Stomach (tissue), 9 donors: Measurements from ENCODE around the gene GLRA3. TPM values are rescaled to one million over a fixed set of nuclear protein-coding genes. Genes with fewer than 3 reads are reported as not detected.

Source experiments
- DNase-seq, 2 donors: peaks; one replicate each; pipeline versions ENCODE4 v3.0.0 to v3.0.0-alpha.2; 2013 to 2019
- H3K27ac ChIP-seq, 5 donors: fragments of 200-600 bp in 4 of 5; sonication (generic) in 4 of 5; one replicate each; pipeline ENCODE4 v1.5.1; 2013 to 2019; ENCODE audit warnings: mild to moderate bottlenecking in 1 of 5, moderate library complexity in 1 of 5
- H3K27me3 ChIP-seq, 3 donors: fragments of 200-600 bp; sonication (generic); one replicate each; pipeline ENCODE4 v1.5.1; 2017 to 2019; ENCODE audit warnings: mixed run types in 1 of 3
- H3K36me3 ChIP-seq, 4 donors: fragments of 200-600 bp; sonication (generic); 1 replicate in 3 of 4; 2 replicates in 1 of 4; pipeline ENCODE4 v1.5.1; 2016 to 2019
- H3K4me1 ChIP-seq, 4 donors: fragments of 200-600 bp; sonication (generic); one replicate each; pipeline ENCODE4 v1.5.1; 2016 to 2019
- H3K4me3 ChIP-seq, 4 donors: fragments of 200-600 bp; sonication (generic) in 3 of 4; one replicate each; pipeline ENCODE4 v1.5.1; 2016 to 2019; ENCODE audit warnings: mild to moderate bottlenecking in 1 of 4
- H3K9me3 ChIP-seq, 4 donors: fragments of 200-600 bp; sonication (generic); one replicate each; pipeline ENCODE4 v1.5.1; 2016 to 2019
- CTCF ChIP-seq, 7 experiments: fragments of 450-650 bp in 4 of 7; fragments of 200-600 bp in 3 of 7; sonication (generic) in 3 of 7; IDR thresholded peaks; one replicate each; pipeline ENCODE4 v1.5.1; 2016 to 2019; ENCODE audit warnings: antibody characterized with exemption in 7 of 7, control low read depth in 2 of 7, mild to moderate bottlenecking in 1 of 7
- EP300 ChIP-seq: sonication (generic); formaldehyde crosslinking; IDR thresholded peaks from one replicate; pipeline ENCODE4 v1.6.1; 2017; ENCODE audit warnings: antibody characterized with exemption
- POLR2A ChIP-seq, 4 donors: fragments of 450-650 bp; IDR thresholded peaks; one replicate each; pipeline ENCODE4 v1.6.1; 2016; ENCODE audit warnings: antibody characterized with exemption in 4 of 4, control low read depth in 2 of 4, mild to moderate bottlenecking in 1 of 4, moderate library complexity in 1 of 4
- POLR2AphosphoS5 ChIP-seq, 3 donors: sonication (generic); formaldehyde crosslinking; IDR thresholded peaks; one replicate each; pipeline ENCODE4 v1.6.1; 2016; ENCODE audit warnings: antibody characterized with exemption in 3 of 3
- WGBS, 5 donors: extraction: QIAGEN DNeasy Blood & Tissue Kit in 3 of 5; methylation state at CpG; one replicate each; pipeline versions ENCODE4 v1.1.5 to v1.1.7; 2013 to 2018; 5-methylcytosine and 5-hydroxymethylcytosine counted together
- intact Hi-C: fragments of 100-400 bp; cut with DNase I; formaldehyde crosslinking; loops from one replicate; pipeline ENCODE4 v1.15.1; 2023; ENCODE audit warnings: low total_unique reads
- polyA plus RNA-seq, 3 donors: library from polyadenylated mRNA; stranded (reverse); fragments of 200-250 nt; gene quantifications; one replicate each; pipeline ENCODE4 v1.2.3, GENCODE V29; 2013
- total RNA-seq, 5 donors: library from RNA; depleted of rRNA; stranded (reverse); fragments of >200 nt; gene quantifications; one replicate each; pipeline versions ENCODE4 v1.1.0 to v1.2.3, GENCODE V29; 2014 to 2016
- donor health status: healthy with polysubstance abuse.
- donor health status: Bipolar disorder and iron deficiency.
- donor health status: healthy.

The GLRA3 gene
- total and polyA plus RNA-seq, 8 donors = 0.06 to 0.18 TPM; not detected in 6

DNA sequence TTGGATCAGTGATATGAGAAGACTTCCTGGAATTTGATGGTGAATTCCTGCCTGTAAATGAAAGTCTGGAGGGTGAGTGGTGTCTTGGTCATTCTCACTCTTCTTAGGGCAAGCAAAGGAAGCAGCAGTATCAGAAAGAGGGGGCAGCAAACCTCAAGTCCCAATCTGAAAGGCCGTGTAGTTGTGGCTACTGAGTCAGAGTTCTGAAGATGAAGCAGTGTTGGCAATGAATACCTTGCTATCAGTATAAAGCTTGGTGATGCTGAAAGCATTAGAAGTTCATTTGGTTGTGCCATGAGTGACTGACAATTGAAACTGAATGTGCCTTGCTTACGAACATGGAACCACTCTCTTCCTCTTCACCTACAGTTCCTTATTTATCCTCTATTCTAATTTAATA is 35.0 kb upstream of the GLRA3 start:
- no peak overlapping the region for H3K27ac ChIP-seq
- H3K4me3 ChIP-seq = no peak overlapping the region
- no peaks in the 10 kb centered on the region for H3K27me3 ChIP-seq
- no peak for DNase-seq
- intact Hi-C loops = no loop called here
- H3K9me3 ChIP-seq = no peaks in the 10 kb centered on the region
- TF ChIP-seq EP300 (no peak), POLR2A (IDR thresholded peaks at IDR 0.05) (no peak), POLR2AphosphoS5 (IDR thresholded peaks at IDR 0.05) (no peak), CTCF (IDR thresholded peaks at IDR 0.05) (no peak)
- WGBS, 5 donors = 79 to 86% (median 85%) methylated on average over 2 of the region's 2 CpGs
- no peaks in the 10 kb centered on the region for H3K4me1 ChIP-seq
- H3K36me3 ChIP-seq = no peaks in the 10 kb centered on the region

DNA sequence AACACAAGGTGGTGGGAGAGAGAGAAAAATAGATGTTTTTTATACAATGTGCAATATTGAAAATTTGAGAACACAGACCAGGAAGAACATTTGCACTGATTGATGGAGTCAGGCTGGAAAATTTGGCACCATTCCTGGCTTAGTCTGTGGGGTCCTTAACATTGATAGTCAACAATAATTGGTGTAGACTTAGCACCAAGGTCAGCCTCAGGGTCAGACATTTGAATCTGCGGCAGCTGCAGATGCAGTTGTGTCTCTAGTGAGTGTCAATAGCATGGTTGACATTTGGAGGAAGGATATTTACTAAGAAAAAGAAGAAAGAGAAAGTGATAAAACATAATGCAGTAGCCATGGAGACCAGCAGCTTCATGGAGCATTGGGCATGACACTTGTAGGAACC is 31.5 kb upstream of the GLRA3 start:
- Histone ChIP-seq H3K4me1 (no peaks in the 10 kb centered on the region), H3K27me3 (no peaks in the 10 kb centered on the region), H3K9me3 (no peaks in the 10 kb centered on the region), H3K27ac (no peak overlapping the region), H3K36me3 (no peaks in the 10 kb centered on the region), H3K4me3 (no peak overlapping the region)
- no peak for TF ChIP-seq POLR2AphosphoS5 (IDR thresholded peaks at IDR 0.05)
- WGBS, 5 donors = 47 to 85% (median 63%) methylated on average over 1 of the region's 1 CpG
- intact Hi-C loops = no loop called here
- DNase-seq = no peak

- H3K4me3 ChIP-seq = no peak overlapping the region
- intact Hi-C loops = no loop called here
- H3K27ac ChIP-seq = no peak overlapping the region
- no peaks in the 10 kb centered on the region for H3K9me3 ChIP-seq
- 41 to 81% (median 52%) methylated on average over 2 of the region's 2 CpGs for WGBS, 5 donors
- no peaks in the 10 kb centered on the region for H3K36me3 ChIP-seq
- no peaks in the 10 kb centered on the region for H3K27me3 ChIP-seq
- no peak for DNase-seq
- TF ChIP-seq POLR2A (IDR thresholded peaks at IDR 0.05) = no peak
- TF ChIP-seq POLR2AphosphoS5 (IDR thresholded peaks at IDR 0.05) = no peak
- no peak for TF ChIP-seq EP300
- no peak for TF ChIP-seq CTCF (IDR thresholded peaks at IDR 0.05)
- no peaks in the 10 kb centered on the region for H3K4me1 ChIP-seq
Measured at GRCh38 chr4:174859904-174860303, 30.9 kb upstream of the GLRA3 start.

DNA sequence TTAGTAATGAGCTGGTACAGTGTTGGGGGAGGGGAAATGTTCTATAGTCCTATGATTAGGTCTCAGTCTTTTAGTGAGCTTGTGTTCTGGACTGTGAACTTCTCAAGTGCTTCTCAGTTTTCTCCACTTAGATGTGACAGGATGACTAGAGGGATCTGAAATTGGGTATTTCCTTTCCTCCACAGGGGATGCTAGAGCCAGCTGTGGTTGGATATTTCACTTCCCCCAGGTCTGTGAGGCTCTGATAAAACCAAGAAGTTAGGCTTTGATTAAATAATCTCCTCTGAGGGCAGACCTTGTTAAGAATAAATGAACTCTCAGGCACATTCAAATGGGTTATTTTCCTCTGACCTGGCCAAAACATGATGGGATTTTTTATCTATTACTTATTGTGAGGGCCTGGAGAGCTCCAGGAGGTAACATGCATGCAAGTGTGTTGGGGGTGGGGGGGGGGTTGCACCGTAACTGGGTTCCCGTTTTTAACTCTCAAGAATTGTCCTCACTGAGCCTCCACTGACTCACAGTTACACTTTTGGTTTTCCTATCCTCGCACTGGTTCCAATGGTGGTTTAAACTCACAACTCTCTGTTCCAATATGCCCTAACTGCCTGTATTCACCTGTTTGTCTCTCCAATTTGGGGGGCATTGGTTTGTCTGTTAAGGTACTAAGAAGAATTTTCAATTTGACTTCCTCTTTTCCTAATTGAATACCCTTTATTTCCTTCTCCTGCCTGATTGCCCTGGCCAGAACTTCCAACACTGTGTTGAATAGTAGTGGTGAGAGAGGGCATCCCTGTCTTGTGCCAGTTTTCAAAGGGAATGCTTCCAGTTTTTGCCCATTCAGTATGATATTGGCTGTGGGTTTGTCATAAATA is 28.1 kb upstream of the GLRA3 start:
- intact Hi-C loops = no loop called here
- Histone ChIP-seq H3K27ac (no peak overlapping the region), H3K9me3 (no peaks in the 10 kb centered on the region), H3K36me3 (no peaks in the 10 kb centered on the region), H3K4me3 (no peak overlapping the region), H3K4me1 (no peaks in the 10 kb centered on the region), H3K27me3 (no peaks in the 10 kb centered on the region)
- 53 to 75% (median 59%) methylated on average over 3 of the region's 3 CpGs for WGBS, 5 donors
- TF ChIP-seq CTCF (IDR thresholded peaks at IDR 0.05) (no peak), POLR2A (IDR thresholded peaks at IDR 0.05) (no peak), POLR2AphosphoS5 (IDR thresholded peaks at IDR 0.05) (no peak), EP300 (no peak)
- DNase-seq = no peak

DNA sequence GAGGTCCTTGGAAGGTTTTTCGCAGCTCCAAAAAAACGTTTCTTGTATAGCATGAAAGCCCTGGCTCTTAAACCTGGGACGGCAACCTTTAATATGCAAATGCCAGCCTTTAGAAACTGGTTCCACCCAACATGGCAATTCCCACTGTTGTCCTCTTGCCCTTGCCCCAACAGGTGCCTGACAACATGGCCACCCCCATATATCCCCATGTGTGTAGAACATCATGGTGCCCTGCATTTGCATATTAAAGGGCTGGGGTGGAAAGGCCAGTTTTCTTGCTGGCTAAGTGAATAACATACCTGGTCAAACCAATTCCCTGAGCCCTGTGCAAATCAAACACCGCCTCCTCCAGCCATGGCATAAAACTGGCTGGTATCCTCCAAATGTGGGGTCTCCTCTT is 26.0 kb upstream of the GLRA3 start:
- intact Hi-C loops = no loop called here
- 42 to 57% (median 46%) methylated on average over 4 of the region's 4 CpGs for WGBS, 5 donors
- TF ChIP-seq POLR2AphosphoS5 (IDR thresholded peaks at IDR 0.05) (no peak), POLR2A (IDR thresholded peaks at IDR 0.05) (no peak), CTCF (IDR thresholded peaks at IDR 0.05) (no peak), EP300 (no peak)

More for the DNA sequence above, 26.0 kb upstream of the GLRA3 start:
- H3K4me3 ChIP-seq = no peak overlapping the region
- no peaks in the 10 kb centered on the region for H3K4me1 ChIP-seq
- no peak for DNase-seq
- no peaks in the 10 kb centered on the region for H3K27me3 ChIP-seq
- H3K27ac ChIP-seq = no peak overlapping the region
- H3K9me3 ChIP-seq = no peaks in the 10 kb centered on the region
- no peaks in the 10 kb centered on the region for H3K36me3 ChIP-seq
